Heart left ventricle (tissue), 13 donors: ENCODE results near the gene IKZF3.

Source experiments
- CTCF ChIP-seq, 12 donors: fragments of 200-600 bp; sonication (generic) in 4 of 12; IDR thresholded peaks; one replicate each; pipeline versions ENCODE4 v1.5.0 to v1.8.0; 2018 to 2022; ENCODE audit warnings: antibody characterized with exemption in 12 of 12, mild to moderate bottlenecking in 5 of 12
- POLR2A ChIP-seq, 2 donors: fragments of 450-650 bp; IDR thresholded peaks; one replicate each; pipeline ENCODE4 v1.6.1; 2017; ENCODE audit warnings: antibody characterized with exemption in 2 of 2, mild to moderate bottlenecking in 2 of 2, moderate library complexity in 2 of 2
- donor health status: ischemic (EF 13 %, LVEDD 7.1; RV severe dilation, severe dysfunction).
- donor health status: DM: no; HTN: yes; CAD: no.
- donor health status: DM: no; HTN: no; CAD: no.
- donor health status: ischemic (EF 25% LVEDD 6.9; RV normal size, moderate dysfunction).
- donor health status: ischemic (EF 25% LVEDD 5.7; RV mildly dilated, moderate dysfunction).
- donor health status: ischemic (EF 35%, LVEDD 5.7; RV mildly dilated, moderate dysfunction).
- donor health status: nonischemic (EF 11% LVEDD 7.7; RV severe dilation, severe dysfunction).
- donor health status: DM: yes; HTN: yes; CAD: no.
- donor health status: PGD.
- donor health status: ischemic (EF 29% LVEDD 5.4; RV normal size, mild dysfunction).
- donor health status: nonischemic (EF 23%, LVEDD 6.1; RV moderate dilation, normal function).

- TF ChIP-seq CTCF (IDR thresholded peaks at IDR 0.05), result no peak
- TF ChIP-seq POLR2A (IDR thresholded peaks at IDR 0.05), result no peak
These were observed 105.9 kb downstream of the IKZF3 start for GRCh38 chr17:39757931-39758873.
